H1 (cell line): ENCODE results near the gene HELZ2. TPM values are rescaled to one million over a fixed set of nuclear protein-coding genes. Genes with fewer than 3 reads are reported as not detected.

ENCODE experiments used
- CTCF ChIA-PET: fragments of 300-600 bp; sonication (Branson Sonifier 250); formaldehyde crosslinking; loops from one replicate; lab custom pipeline; 2021; ENCODE audit not compliant: partially characterized antibody; lab: Charles Lee
- POLR2A ChIA-PET: fragments of 300-600 bp; sonication (Branson Sonifier 250); formaldehyde crosslinking; loops from one replicate; lab custom pipeline; 2021; ENCODE audit warnings: inconsistent platforms; ENCODE audit not compliant: partially characterized antibody; lab: Charles Lee
- DNase-seq, 2 experiments: peaks; one replicate each; pipeline versions ENCODE4 v3.0.0 to v3.0.0-alpha.2; 2010 to 2022; ENCODE audit warnings: low spot score in 2 of 2, low read depth in 1 of 2, mixed read lengths in 1 of 2
- FAIRE-seq: peaks from 2 replicates; lab custom pipeline; 2011; peaks lifted over from hg19 to GRCh38; lab: Jason Lieb, UNC
- H2AFZ ChIP-seq: 2 replicates; pipeline ENCODE4 v1.8.1; 2012; ENCODE audit warnings: low read length, inconsistent platforms
- H2AK5ac ChIP-seq: 2 replicates; pipeline ENCODE4 v1.6.1; 2013; ENCODE audit warnings: low read depth, low read length
- H2BK120ac ChIP-seq: replicated peaks from 2 replicates; pipeline ENCODE3; 2013; ENCODE audit warnings: low read depth, low read length, inconsistent platforms
- H2BK12ac ChIP-seq: 2 replicates; pipeline ENCODE4 v1.6.1; 2013; ENCODE audit warnings: low read depth, low read length
- H2BK15ac ChIP-seq: 2 replicates; pipeline ENCODE4 v1.6.1; 2013; ENCODE audit warnings: low read length
- H2BK20ac ChIP-seq: 2 replicates; pipeline ENCODE4 v1.6.1; 2013; ENCODE audit warnings: low read length
- H2BK5ac ChIP-seq: 2 replicates; pipeline ENCODE4 v1.6.1; 2013; ENCODE audit warnings: low read depth, low read length
- H3K14ac ChIP-seq: 2 replicates; pipeline ENCODE4 v1.6.1; 2013; ENCODE audit warnings: inconsistent platforms; ENCODE audit not compliant: insufficient read length
- H3K18ac ChIP-seq: 2 replicates; pipeline ENCODE4 v1.6.1; 2013; ENCODE audit warnings: low read length; ENCODE audit errors: extremely low read depth
- H3K23ac ChIP-seq: 2 replicates; pipeline ENCODE4 v1.6.1; 2013; ENCODE audit warnings: inconsistent platforms; ENCODE audit not compliant: insufficient read length
- H3K23me2 ChIP-seq: 2 replicates; pipeline ENCODE4 v1.6.1; 2013; ENCODE audit warnings: low read depth, low read length
- H3K27ac ChIP-seq: 2 replicates; pipeline ENCODE4 v1.6.1; 2011; ENCODE audit warnings: low read depth, low read length, inconsistent platforms
- H3K27me3 ChIP-seq, 4 experiments: replicated peaks in 1 of 4; 1 replicate in 1 of 4; 2 replicates in 3 of 4; pipeline versions ENCODE4 v1.6.1 to v1.8.1; 2011 to 2013; ENCODE audit warnings: low read length in 3 of 4, mild to moderate bottlenecking in 3 of 4, inconsistent platforms in 2 of 4, mixed read lengths in 2 of 4, moderate library complexity in 1 of 4; ENCODE audit not compliant: control insufficient read depth in 3 of 4, insufficient read depth in 3 of 4; ENCODE audit errors: extremely low read depth in 1 of 4
- H3K36me3 ChIP-seq, 4 experiments: 2 replicates each; pipeline versions ENCODE4 v1.6.1 to v1.8.1; 2011 to 2013; ENCODE audit warnings: mild to moderate bottlenecking in 4 of 4, low read length in 3 of 4, moderate library complexity in 2 of 4, control low read depth in 1 of 4, inconsistent platforms in 1 of 4; ENCODE audit not compliant: insufficient read depth in 4 of 4, control insufficient read depth in 2 of 4
- H3K4ac ChIP-seq: replicated peaks from 2 replicates; pipeline ENCODE3; 2013; ENCODE audit warnings: low read length, low read depth, mixed read lengths, inconsistent platforms; ENCODE audit not compliant: insufficient read length
- H3K4me1 ChIP-seq, 4 experiments: replicated peaks in 1 of 4; 1 replicate in 1 of 4; 2 replicates in 3 of 4; pipeline versions ENCODE4 v1.6.1 to v1.8.1; 2011 to 2013; ENCODE audit warnings: low read length in 3 of 4, inconsistent platforms in 2 of 4, mixed read lengths in 1 of 4; ENCODE audit not compliant: insufficient read depth in 4 of 4, control insufficient read depth in 3 of 4
- H3K4me2 ChIP-seq, 2 experiments: 2 replicates each; pipeline versions ENCODE4 v1.6.1 to v1.8.1; 2011 to 2013; ENCODE audit warnings: low read depth in 2 of 2, low read length in 2 of 2, control low read depth in 1 of 2, inconsistent platforms in 1 of 2, mild to moderate bottlenecking in 1 of 2; ENCODE audit not compliant: insufficient read depth in 1 of 2
- H3K4me3 ChIP-seq, 4 experiments: fragments of 200-600, 300-600 bp in 1 of 4; sonication (generic), shearing (Covaris generic), sonication (Bioruptor Twin) in 1 of 4; 2 replicates each; pipeline versions ENCODE4 v1.5.1 to v1.8.1; 2011 to 2016; ENCODE audit warnings: low read length in 4 of 4, low read depth in 3 of 4, control low read depth in 2 of 4, inconsistent platforms in 2 of 4, mild to moderate bottlenecking in 2 of 4, mixed read lengths in 1 of 4, moderate library complexity in 1 of 4; ENCODE audit not compliant: insufficient read depth in 2 of 4; ENCODE audit errors: extremely low read depth in 1 of 4
- H3K56ac ChIP-seq: replicated peaks from 2 replicates; pipeline ENCODE3; 2013; ENCODE audit warnings: low read depth, mild to moderate bottlenecking, mixed read lengths, low read length, inconsistent platforms; ENCODE audit not compliant: insufficient read length
- H3K79me1 ChIP-seq: 2 replicates; pipeline ENCODE4 v1.6.1; 2013; ENCODE audit warnings: low read depth, low read length, control low read depth
- H3K79me2 ChIP-seq, 2 experiments: 2 replicates each; pipeline versions ENCODE4 v1.6.1 to v1.8.1; 2012 to 2013; ENCODE audit warnings: low read length in 2 of 2, mild to moderate bottlenecking in 2 of 2, inconsistent platforms in 1 of 2; ENCODE audit not compliant: insufficient read depth in 2 of 2, control insufficient read depth in 1 of 2
- H3K9ac ChIP-seq, 4 experiments: replicated peaks in 1 of 4; 1 replicate in 1 of 4; 2 replicates in 3 of 4; pipeline versions ENCODE4 v1.6.1 to v1.8.1; 2011 to 2013; ENCODE audit warnings: low read depth in 3 of 4, low read length in 3 of 4, control low read depth in 2 of 4, mild to moderate bottlenecking in 2 of 4, moderate library complexity in 2 of 4, inconsistent platforms in 1 of 4; ENCODE audit errors: extremely low read depth in 1 of 4
- H3K9me3 ChIP-seq, 2 experiments: 2 replicates each; pipeline versions ENCODE4 v1.6.1 to v1.8.1; 2012 to 2013; ENCODE audit warnings: mild to moderate bottlenecking in 2 of 2, moderate library complexity in 2 of 2, control low read depth in 1 of 2, inconsistent platforms in 1 of 2, low read depth in 1 of 2, low read length in 1 of 2, mixed read lengths in 1 of 2; ENCODE audit not compliant: insufficient read depth in 2 of 2
- H4K20me1 ChIP-seq, 2 experiments: replicated peaks in 1 of 2; 2 replicates each; pipeline versions ENCODE3 to v1.8.1; 2011 to 2013; ENCODE audit warnings: inconsistent platforms in 2 of 2, low read length in 2 of 2, mild to moderate bottlenecking in 1 of 2; ENCODE audit not compliant: insufficient read depth in 2 of 2, control insufficient read depth in 1 of 2
- H4K5ac ChIP-seq: 2 replicates; pipeline ENCODE4 v1.6.1; 2013; ENCODE audit warnings: low read length, low read depth, mixed read lengths, inconsistent platforms; ENCODE audit not compliant: insufficient read length
- H4K8ac ChIP-seq: 2 replicates; pipeline ENCODE4 v1.8.0; 2013; ENCODE audit warnings: mild to moderate bottlenecking, moderate library complexity, low read length, inconsistent platforms; ENCODE audit not compliant: insufficient read depth; ENCODE audit errors: extremely low read depth
- H4K91ac ChIP-seq: replicated peaks from 2 replicates; pipeline ENCODE3; 2013; ENCODE audit warnings: low read length, mixed read lengths, inconsistent platforms; ENCODE audit not compliant: insufficient read length
- BCL11A ChIP-seq, 2 experiments: IDR thresholded peaks; one replicate each; pipeline ENCODE4 v1.6.1; 2011; ENCODE audit warnings: low read depth in 2 of 2, low read length in 2 of 2, mild to moderate bottlenecking in 2 of 2
- EP300 ChIP-seq, 2 experiments: IDR thresholded peaks; 1 replicate in 1 of 2; 2 replicates in 1 of 2; pipeline ENCODE4 v1.6.1; 2011 to 2012; ENCODE audit warnings: low read depth in 2 of 2, low read length in 2 of 2, mild to moderate bottlenecking in 2 of 2, borderline replicate concordance in 1 of 2, inconsistent platforms in 1 of 2, moderate library complexity in 1 of 2
- JUN ChIP-seq: IDR thresholded peaks from 2 replicates; pipeline ENCODE4 v1.6.1; 2011; ENCODE audit warnings: low read depth, mild to moderate bottlenecking, improper control_type of control experiment, low read length
- PHF8 ChIP-seq: fragments of 200-600 bp; sonication (generic); conservative IDR thresholded peaks from 2 replicates; pipeline ENCODE4 v1.7.1; 2012; ENCODE audit warnings: low read depth, mild to moderate bottlenecking, inconsistent platforms, low read length, moderate library complexity
- SP1 ChIP-seq: IDR thresholded peaks from 2 replicates; pipeline ENCODE4 v1.6.1; 2011; ENCODE audit warnings: low read depth, low read length
- WGBS, 2 experiments: shearing (Covaris generic) in 1 of 2; methylation state at CpG; one replicate each; pipeline versions ENCODE4 v1.1.6 to v1.1.7; 2013 to 2015; ENCODE audit warnings: low lambda C conversion rate in 2 of 2, mixed read lengths in 2 of 2, inconsistent platforms in 1 of 2, low coverage in 1 of 2, missing lambda C conversion rate in 1 of 2; ENCODE audit not compliant: insufficient replicate concordance in 2 of 2, insufficient coverage in 1 of 2, insufficient read length in 1 of 2; ENCODE audit errors: extremely low coverage in 1 of 2, missing lambda C conversion rate in 1 of 2; 5-methylcytosine and 5-hydroxymethylcytosine counted together
- polyA plus RNA-seq, 7 experiments: library from polyadenylated mRNA; depleted of rRNA in 3 of 7; stranded (reverse) in 5 of 7; unstranded in 2 of 7; fragments of >200 nt in 5 of 7; fragments of 200-250 nt in 2 of 7; gene quantifications; 1 replicate in 5 of 7; 2 replicates in 1 of 7; 4 replicates in 1 of 7; pipeline versions ENCODE4 v1.2.1 to v1.2.3, GENCODE V29; 2011 to 2013; ENCODE audit warnings: missing spikeins in 2 of 7, mixed read lengths in 2 of 7
- total RNA-seq: library from RNA; stranded (reverse); fragmentation: NEBNext Ultra II Directional; extraction: Animal tissue kit (Norgen Biotek cat#: 25700); gene quantifications from 2 replicates; pipeline ENCODE4 v1.2.1, GENCODE V29; 2021

HELZ2 gene
- total and polyA plus RNA-seq, 2 of the 8 experiments (the other 6 are each of a cell fraction or from before 2014, with no cell fraction given) = 7.9 to 17.5 TPM

GRCh38 chr20:63622096-63622495, 48.1 kb upstream of the HELZ2 start:
- no peak overlapping the region for H3K18ac ChIP-seq
- H3K4me1 ChIP-seq = peaks cover 0 to 3% (median 0%) of the 10 kb centered on the region in 4 experiments; a peak in 2 of 7 replicates
- no peak overlapping the region for H3K9ac ChIP-seq
- POLR2A ChIA-PET = interaction anchor here (1.3 kb wide), 1 partner anchor 61 kb away, joined by 3 read pairs; no protein-coding TSS in a partner anchor
- peaks cover 7% of the 10 kb centered on the region for H3K79me1 ChIP-seq
- no peak overlapping the region for H3K4me2 ChIP-seq
- no peak overlapping the region for H3K4me3 ChIP-seq
- H3K56ac ChIP-seq = no peak overlapping the region
- no peaks in the 10 kb centered on the region; a peak in 2 of 7 replicates for H3K27me3 ChIP-seq
- peaks cover 5 to 9% (median 6%) of the 10 kb centered on the region in 4 experiments; a peak in 5 of 8 replicates for H3K36me3 ChIP-seq
- H2BK120ac ChIP-seq = no peak overlapping the region
- no peak overlapping the region for H2BK12ac ChIP-seq
- DNase-seq = no peak
- no peak overlapping the region for H4K91ac ChIP-seq
- no peak overlapping the region for H4K8ac ChIP-seq
- H2BK20ac ChIP-seq = no peak overlapping the region
- H2BK15ac ChIP-seq = no peak overlapping the region
- H3K27ac ChIP-seq = no peak overlapping the region
- TF ChIP-seq SP1 (no peak), PHF8 (no peak), JUN (no peak), EP300 (IDR thresholded peaks at IDR 0.05; ENCODE audit: borderline replicate concordance in 1 of 2, low read depth in 2 of 2, low read length in 2 of 2) (no peak), BCL11A (IDR thresholded peaks at IDR 0.05; ENCODE audit: low read depth in 2 of 2, low read length in 2 of 2) (no peak)
- TF ChIP-seq, all 59 proteins: peak for 0
- H3K14ac ChIP-seq = no peak overlapping the region
- H4K20me1 ChIP-seq = peaks cover 0 to 5% of the 10 kb centered on the region in 2 experiments
- H3K9me3 ChIP-seq = no peaks in the 10 kb centered on the region
- 91% methylated on average over 4 of the region's 4 CpGs; no CpG with 5 or more reads in 1 of the 2 experiments for WGBS, 2 experiments
- H2BK5ac ChIP-seq = no peak overlapping the region
- peaks cover 5% of the 10 kb centered on the region; the same call in 1 of the 2 replicates for H3K23me2 ChIP-seq
- no peak overlapping the region for H3K23ac ChIP-seq
- peaks cover 0 to 52% of the 10 kb centered on the region in 2 experiments; a peak in 2 of 4 replicates for H3K79me2 ChIP-seq
- H2AK5ac ChIP-seq = no peak overlapping the region
- no peak overlapping the region for H2AFZ ChIP-seq
- H4K5ac ChIP-seq = no peak overlapping the region
- CTCF ChIA-PET = interaction anchor here (0.8 kb wide), 1 partner anchor 10 kb away, joined by 3 read pairs; no protein-coding TSS in a partner anchor
- no peak for FAIRE-seq
- no peak overlapping the region for H3K4ac ChIP-seq
